DMS114 treated with DMSO at 0.1 percent for 48 hours (cell line): ENCODE measurements around the gene LMF2.

Source experiments
- DNase-seq: peaks from one replicate; lab custom pipeline; 2025; ENCODE audit not compliant: unreplicated experiment; lab: John Stamatoyannopoulos, UW

The LMF2 gene

GRCh38 chr22:50467773-50468440, 39.6 kb downstream of the LMF2 start:
- no peak for DNase-seq

DNA sequence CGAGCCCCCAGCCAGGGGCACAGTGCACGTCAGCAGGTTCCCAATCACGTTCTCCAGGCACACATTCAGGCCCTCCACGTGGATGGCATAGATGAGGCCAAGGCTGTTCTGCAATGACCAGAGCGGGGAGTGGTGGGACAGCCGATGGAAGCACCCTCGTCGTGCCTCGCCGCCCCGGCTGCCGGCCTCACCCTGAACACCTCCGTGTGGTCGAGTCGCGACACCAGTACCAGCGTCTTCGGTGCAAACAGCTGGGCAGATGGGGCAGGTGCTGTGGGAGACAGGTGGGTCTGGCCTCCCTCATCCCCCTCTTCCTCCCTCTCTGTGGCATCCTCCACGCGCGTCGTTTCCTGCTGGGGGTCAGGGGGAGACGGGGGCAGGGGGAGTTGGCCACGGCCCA, 40.2 kb downstream of the LMF2 start:
- DNase-seq, result no peak

GRCh38 chr22:50465066-50465930, 42.2 kb downstream of the LMF2 start:
- no peak for DNase-seq

DNA sequence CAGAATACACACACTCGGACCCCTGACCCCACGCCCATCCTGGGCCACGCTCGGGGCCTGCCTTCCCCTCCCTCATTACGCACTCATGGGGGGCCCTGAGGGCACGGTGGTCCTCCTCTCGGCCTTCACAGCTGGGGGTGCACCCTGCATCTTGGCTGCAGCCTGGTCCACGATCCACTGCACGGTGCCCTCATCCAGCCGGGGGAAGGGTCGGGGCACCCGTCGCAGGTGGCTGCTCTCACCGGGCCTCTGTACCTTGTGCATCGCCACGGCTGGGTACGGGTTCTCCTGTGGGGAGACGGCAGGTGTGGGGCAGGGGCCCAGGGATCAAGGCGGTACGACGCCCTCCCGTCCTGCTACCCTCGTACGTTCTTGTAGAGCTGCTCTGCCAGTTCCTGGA, 43.1 kb downstream of the LMF2 start:
- DNase-seq, result no peak

DNA sequence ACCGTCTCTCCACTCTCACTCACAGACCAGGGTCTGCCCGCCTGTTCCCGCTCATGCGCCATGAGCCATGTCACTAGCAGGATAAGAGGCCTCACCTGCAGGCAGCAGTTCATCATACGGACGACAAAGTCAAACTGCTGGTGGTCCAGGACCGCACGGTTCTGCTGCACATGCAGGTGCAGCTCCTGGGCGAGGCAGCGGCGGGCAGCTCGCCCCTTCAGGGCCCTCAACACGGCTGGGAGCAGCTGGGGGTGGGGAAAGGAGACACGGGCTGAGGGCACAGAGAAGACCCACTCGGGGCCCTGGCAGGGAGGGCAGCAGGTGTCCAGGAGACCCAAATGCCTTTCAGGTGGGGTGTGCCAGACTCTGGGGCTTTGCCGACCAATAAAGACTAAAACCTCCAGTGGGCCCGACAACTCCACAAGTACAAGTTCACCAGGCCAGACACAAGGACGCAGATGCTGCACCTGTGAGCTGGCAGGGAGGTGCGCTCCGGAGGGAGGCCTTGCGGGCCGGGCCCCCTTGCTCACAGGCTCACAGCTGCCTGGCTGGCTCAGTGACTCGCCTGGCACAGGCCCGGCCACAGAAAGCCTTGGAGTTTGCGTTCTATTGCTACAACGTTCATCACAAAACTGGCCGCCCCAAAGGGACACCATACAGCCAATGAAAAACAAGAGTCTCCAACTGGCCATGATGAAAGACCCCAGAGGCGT, 44.2 kb downstream of the LMF2 start:
- no peak for DNase-seq

DNA sequence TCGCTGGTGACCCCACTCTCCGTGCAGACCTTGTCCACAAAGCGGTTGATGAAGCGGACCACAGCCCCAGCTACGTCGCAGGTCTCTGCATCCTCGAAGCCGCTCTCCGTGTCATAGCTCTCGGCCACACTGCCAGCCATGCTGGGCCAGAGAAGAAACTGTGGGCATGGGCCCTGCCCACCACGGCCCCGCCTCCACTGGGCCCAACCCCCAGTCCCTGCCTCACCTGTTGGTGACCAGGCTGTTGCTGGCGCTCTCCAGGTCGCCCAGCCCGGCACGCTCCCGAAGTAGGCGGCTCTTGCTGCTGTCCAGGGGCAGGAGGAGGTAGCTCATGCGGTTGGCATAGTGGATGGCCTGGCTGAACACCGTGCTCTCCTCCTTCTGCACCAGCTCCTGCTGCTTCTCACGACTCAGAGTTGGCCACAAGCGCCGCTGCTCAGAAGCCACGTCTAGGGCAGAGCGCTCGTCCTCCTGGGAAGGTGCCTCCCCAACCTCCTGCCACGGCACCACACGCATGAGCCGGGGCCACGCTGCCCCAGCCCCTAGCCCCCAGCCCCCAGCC, 45.4 kb downstream of the LMF2 start:
- no peak for DNase-seq

GRCh38 chr22:50461536-50461935, 46.0 kb downstream of the LMF2 start:
- DNase-seq, result no peak

- no peak for DNase-seq
These were observed 46.6 kb downstream of the LMF2 start for GRCh38 chr22:50460938-50461337.

GRCh38 chr22:50459496-50460140, 47.9 kb downstream of the LMF2 start:
- DNase-seq, result no peak

GRCh38 chr22:50459016-50459415, 48.5 kb downstream of the LMF2 start:
- no peak for DNase-seq

GRCh38 chr22:50456466-50457234, 50.9 kb downstream of the LMF2 start:
- DNase-seq, result no peak

DNA sequence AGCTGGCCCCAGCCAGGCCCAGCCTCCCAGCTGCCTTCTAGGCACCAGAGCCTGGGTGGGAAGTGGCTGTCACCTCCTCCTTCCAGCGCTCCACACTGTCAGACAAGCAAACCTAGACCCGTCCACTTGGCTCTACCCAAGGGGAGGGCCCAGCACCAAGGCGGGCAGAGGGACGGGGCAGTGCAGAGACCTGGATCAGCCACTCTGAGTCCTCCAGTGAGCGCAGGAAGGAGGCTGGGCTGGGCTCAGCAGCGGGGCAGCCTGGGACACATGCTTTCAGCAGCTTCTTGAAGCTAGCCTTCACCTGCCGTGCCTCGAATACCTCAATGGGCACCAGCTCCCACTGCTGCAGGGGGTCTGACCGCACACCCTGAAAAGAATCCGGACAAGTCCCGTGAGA, 51.5 kb downstream of the LMF2 start:
- no peak for DNase-seq

- DNase-seq, result no peak
These were observed 52.3 kb downstream of the LMF2 start for GRCh38 chr22:50455201-50455600.

DNA sequence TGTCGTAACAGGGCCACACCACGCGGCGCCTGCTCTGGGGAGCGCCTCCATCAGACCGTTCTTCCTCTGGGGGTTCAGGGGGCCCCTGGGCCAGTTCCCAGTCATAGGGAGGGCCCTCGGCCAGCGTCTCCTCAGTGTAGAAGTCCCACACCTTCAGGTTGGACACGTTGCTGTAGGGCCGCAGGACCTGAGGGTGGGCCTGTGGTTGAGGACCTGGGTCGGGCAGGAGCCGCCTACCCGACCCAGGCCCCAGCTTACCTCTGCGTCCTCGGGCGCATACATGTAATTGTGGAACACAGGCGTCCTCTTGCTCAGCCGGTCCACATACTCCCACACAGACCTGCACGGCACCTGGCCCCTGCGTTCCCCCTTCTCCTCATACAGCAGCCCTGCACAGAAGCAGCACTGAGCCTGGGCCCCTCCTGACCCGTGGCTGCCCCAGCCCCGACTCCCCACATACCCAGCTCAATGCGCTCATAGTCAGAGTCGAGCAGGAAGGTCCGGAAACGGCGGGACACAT, 52.9 kb downstream of the LMF2 start:
- no peak for DNase-seq
